ENCODE results near the gene ASPHD2. TPM values are rescaled to one million over a fixed set of nuclear protein-coding genes. Genes with fewer than 3 reads are reported as not detected.

Gene ASPHD2
- total RNA-seq, 4 donors from 2014 or later, result 0.49 to 1.7 (median 0.88) TPM; not detected in 1

- TF ChIP-seq CTCF (IDR thresholded peaks at IDR 0.05; ENCODE audit: low read depth), result no peak
Observed at GRCh38 chr22:26466196-26466595, 37.1 kb downstream of the ASPHD2 start.

- no peak for TF ChIP-seq CTCF (IDR thresholded peaks at IDR 0.05; ENCODE audit: low read depth)
Observed at GRCh38 chr22:26470807-26471206, 41.7 kb downstream of the ASPHD2 start.

- no peak for TF ChIP-seq CTCF (IDR thresholded peaks at IDR 0.05; ENCODE audit: low read depth)
Observed at GRCh38 chr22:26471522-26471921, 42.5 kb downstream of the ASPHD2 start.

GRCh38 chr22:26474682-26475081 lies 45.6 kb downstream of the ASPHD2 start:
- TF ChIP-seq CTCF (IDR thresholded peaks at IDR 0.05; ENCODE audit: low read depth), result no peak

- TF ChIP-seq CTCF (IDR thresholded peaks at IDR 0.05; ENCODE audit: low read depth), result no peak
Observed at GRCh38 chr22:26476705-26477340, 47.8 kb downstream of the ASPHD2 start.

GRCh38 chr22:26477341-26477731 lies 48.3 kb downstream of the ASPHD2 start:
- TF ChIP-seq CTCF (IDR thresholded peaks at IDR 0.05; ENCODE audit: low read depth), result no peak

GRCh38 chr22:26479043-26479791 lies 50.2 kb downstream of the ASPHD2 start:
- no peak for TF ChIP-seq CTCF (IDR thresholded peaks at IDR 0.05; ENCODE audit: low read depth)
